Measurements from ENCODE around the gene TMPO. TPM values are rescaled to one million over a fixed set of nuclear protein-coding genes. Genes with fewer than 3 reads are reported as not detected.
"Not testable (repeated sequence)": the region's sequence is repeated elsewhere in the genome, so short reads cannot be mapped to it uniquely, and the experiment has no call there.

Gene TMPO
- total RNA-seq, 1 donor from 2014 or later: 314 TPM

DNA sequence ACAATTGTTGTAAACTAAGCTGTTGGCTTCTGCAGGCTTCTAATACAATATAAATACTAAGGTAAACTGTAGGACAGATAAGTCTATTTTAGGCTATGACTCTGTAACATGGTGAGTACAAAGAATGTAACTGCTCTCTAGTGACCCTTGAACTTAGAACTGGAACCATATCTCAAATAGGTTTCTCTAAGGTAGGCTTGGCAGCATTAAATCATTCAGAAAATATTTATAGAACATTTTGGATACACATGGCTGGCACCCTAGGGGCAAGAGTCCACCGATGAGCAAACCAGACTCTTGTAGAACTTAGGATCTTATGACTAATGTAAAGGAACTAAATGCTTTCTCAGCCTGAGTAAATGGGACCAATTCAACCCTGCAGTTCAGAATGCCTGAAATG, 58.7 kb downstream of the TMPO start:
- H3K36me3 Mint-ChIP-seq (ENCODE audit: low read depth): no peaks in the 10 kb centered on the region
- DNase-seq (ENCODE audit: low spot score): no peak
- H3K4me1 Mint-ChIP-seq (ENCODE audit: low read depth): no peaks in the 10 kb centered on the region
- no peak overlapping the region for H3K4me3 Mint-ChIP-seq
- peaks cover 2% of the 10 kb centered on the region for H3K27me3 Mint-ChIP-seq (ENCODE audit: insufficient read depth)
- H3K27ac Mint-ChIP-seq: no peak overlapping the region
- H3K9me3 Mint-ChIP-seq: no peaks in the 10 kb centered on the region
- intact Hi-C loops (cut with micrococcal nuclease): no loop called here

- intact Hi-C loops (cut with micrococcal nuclease): no loop called here
- no peak overlapping the region for H3K4me3 Mint-ChIP-seq
- no peak overlapping the region for H3K27ac Mint-ChIP-seq
- no peak for DNase-seq (ENCODE audit: low spot score)
- no peaks in the 10 kb centered on the region for H3K9me3 Mint-ChIP-seq
- H3K36me3 Mint-ChIP-seq (ENCODE audit: low read depth): no peaks in the 10 kb centered on the region
- H3K27me3 Mint-ChIP-seq (ENCODE audit: insufficient read depth): peaks cover 5% of the 10 kb centered on the region
- H3K4me1 Mint-ChIP-seq (ENCODE audit: low read depth): no peaks in the 10 kb centered on the region
These were observed 59.6 kb downstream of the TMPO start for GRCh38 chr12:98575013-98575412.

- H3K27ac Mint-ChIP-seq; H3K4me3 Mint-ChIP-seq; H3K27me3 Mint-ChIP-seq (ENCODE audit: insufficient read depth); H3K9me3 Mint-ChIP-seq; DNase-seq (ENCODE audit: low spot score); H3K36me3 Mint-ChIP-seq (ENCODE audit: low read depth); H3K4me1 Mint-ChIP-seq (ENCODE audit: low read depth); intact Hi-C loops (cut with micrococcal nuclease): not testable (repeated sequence)
These were observed 61.4 kb downstream of the TMPO start for GRCh38 chr12:98576795-98577194.

- Mint-ChIP-seq H3K27ac (no peak overlapping the region), H3K4me3 (no peak overlapping the region), H3K27me3 (ENCODE audit: insufficient read depth) (peaks cover 8% of the 10 kb centered on the region), H3K36me3 (ENCODE audit: low read depth) (no peaks in the 10 kb centered on the region), H3K4me1 (ENCODE audit: low read depth) (no peaks in the 10 kb centered on the region), H3K9me3 (no peaks in the 10 kb centered on the region)
- DNase-seq (ENCODE audit: low spot score): no peak
- intact Hi-C loops (cut with micrococcal nuclease): no loop called here
These were observed 63.0 kb downstream of the TMPO start for GRCh38 chr12:98578392-98578791.

- no peak for DNase-seq (ENCODE audit: low spot score)
- H3K9me3 Mint-ChIP-seq: no peaks in the 10 kb centered on the region
- H3K36me3 Mint-ChIP-seq (ENCODE audit: low read depth): no peaks in the 10 kb centered on the region
- no peaks in the 10 kb centered on the region for H3K4me1 Mint-ChIP-seq (ENCODE audit: low read depth)
- no peak overlapping the region for H3K4me3 Mint-ChIP-seq
- intact Hi-C loops (cut with micrococcal nuclease): no loop called here
- peaks cover 8% of the 10 kb centered on the region for H3K27me3 Mint-ChIP-seq (ENCODE audit: insufficient read depth)
- H3K27ac Mint-ChIP-seq: no peak overlapping the region
These were observed 63.4 kb downstream of the TMPO start for GRCh38 chr12:98578821-98579220.

DNA sequence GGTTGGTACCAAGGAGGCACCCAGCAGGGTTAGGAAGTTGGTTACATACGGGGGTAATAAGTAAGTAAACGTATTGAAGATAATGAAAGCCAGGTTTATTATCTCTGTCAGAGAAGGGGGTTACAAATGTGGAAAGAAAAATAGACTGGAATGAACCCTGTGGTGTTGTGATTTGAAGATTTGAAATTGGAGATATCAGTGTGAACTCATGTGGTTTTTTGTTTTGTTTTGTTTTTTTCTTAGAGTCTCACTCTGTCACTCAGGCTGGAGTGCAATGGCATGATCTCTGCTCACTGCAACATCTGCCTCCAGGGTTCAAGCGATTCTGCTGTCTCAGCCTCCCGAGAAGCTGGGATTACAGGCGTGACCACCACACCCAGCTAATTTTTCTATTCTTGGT, 64.0 kb downstream of the TMPO start:
- Mint-ChIP-seq H3K9me3 (no peaks in the 10 kb centered on the region), H3K4me3 (no peak overlapping the region), H3K27ac (no peak overlapping the region), H3K4me1 (ENCODE audit: low read depth) (no peaks in the 10 kb centered on the region), H3K27me3 (ENCODE audit: insufficient read depth) (peaks cover 10% of the 10 kb centered on the region), H3K36me3 (ENCODE audit: low read depth) (no peaks in the 10 kb centered on the region)
- no peak for DNase-seq (ENCODE audit: low spot score)
- intact Hi-C loops (cut with micrococcal nuclease): no loop called here

- Mint-ChIP-seq H3K36me3 (ENCODE audit: low read depth) (no peaks in the 10 kb centered on the region), H3K27me3 (ENCODE audit: insufficient read depth) (peaks cover 10% of the 10 kb centered on the region), H3K9me3 (no peaks in the 10 kb centered on the region), H3K4me1 (ENCODE audit: low read depth) (no peaks in the 10 kb centered on the region), H3K27ac (no peak overlapping the region), H3K4me3 (no peak overlapping the region)
- no peak for DNase-seq (ENCODE audit: low spot score)
- intact Hi-C loops (cut with micrococcal nuclease): no loop called here
These were observed 64.4 kb downstream of the TMPO start for GRCh38 chr12:98579835-98580234.

DNA sequence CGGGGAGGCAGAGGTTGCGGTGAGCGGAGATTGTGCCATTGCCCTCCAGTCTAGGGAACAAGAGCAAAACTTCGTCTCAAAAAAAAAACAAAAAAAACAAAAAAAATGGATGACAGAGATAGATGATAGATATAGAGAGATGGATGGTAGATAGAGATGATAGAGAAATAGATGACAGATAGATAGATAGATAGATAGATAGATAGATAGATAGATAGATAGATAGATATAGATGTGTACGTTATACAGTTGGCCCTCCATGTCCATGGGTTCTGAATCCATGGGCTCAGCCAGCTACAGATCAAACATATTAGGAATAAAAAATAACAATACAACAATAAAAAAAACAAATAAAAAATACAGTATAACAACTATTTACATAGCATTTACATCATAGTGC, 65.3 kb downstream of the TMPO start:
- Mint-ChIP-seq H3K27ac (no peak overlapping the region), H3K4me1 (ENCODE audit: low read depth) (no peaks in the 10 kb centered on the region), H3K27me3 (ENCODE audit: insufficient read depth) (peaks cover 10% of the 10 kb centered on the region)

DNA sequence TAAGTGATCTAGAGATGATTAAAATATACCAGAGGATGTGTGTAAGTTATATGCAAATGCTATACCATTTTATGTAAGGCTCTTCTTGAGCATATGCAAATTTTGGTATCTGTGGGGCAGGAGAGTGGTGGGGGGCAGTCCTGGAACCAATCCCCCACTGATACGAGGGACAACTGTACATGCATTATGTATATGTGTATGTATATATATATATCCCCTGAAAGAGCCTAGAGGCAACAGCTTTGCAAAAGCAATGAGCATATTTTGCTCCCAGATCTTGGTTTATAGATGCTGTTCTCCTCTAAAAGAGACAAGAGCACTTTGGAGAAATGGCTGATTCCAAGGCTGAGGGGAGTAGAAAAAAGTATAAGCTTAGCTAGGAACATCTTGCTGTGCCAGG, 65.7 kb downstream of the TMPO start:
- Mint-ChIP-seq H3K27me3 (ENCODE audit: insufficient read depth) (peaks cover 10% of the 10 kb centered on the region), H3K9me3 (no peaks in the 10 kb centered on the region), H3K4me1 (ENCODE audit: low read depth) (no peaks in the 10 kb centered on the region), H3K27ac (no peak overlapping the region), H3K36me3 (ENCODE audit: low read depth) (no peaks in the 10 kb centered on the region), H3K4me3 (no peak overlapping the region)
- intact Hi-C loops (cut with micrococcal nuclease): no loop called here
- DNase-seq (ENCODE audit: low spot score): no peak

More for the DNA sequence above, 65.3 kb downstream of the TMPO start:
- intact Hi-C loops (cut with micrococcal nuclease): no loop called here
- Mint-ChIP-seq H3K4me3 (no peak overlapping the region), H3K36me3 (ENCODE audit: low read depth) (no peaks in the 10 kb centered on the region), H3K9me3 (no peaks in the 10 kb centered on the region)
- no peak for DNase-seq (ENCODE audit: low spot score)

DNA sequence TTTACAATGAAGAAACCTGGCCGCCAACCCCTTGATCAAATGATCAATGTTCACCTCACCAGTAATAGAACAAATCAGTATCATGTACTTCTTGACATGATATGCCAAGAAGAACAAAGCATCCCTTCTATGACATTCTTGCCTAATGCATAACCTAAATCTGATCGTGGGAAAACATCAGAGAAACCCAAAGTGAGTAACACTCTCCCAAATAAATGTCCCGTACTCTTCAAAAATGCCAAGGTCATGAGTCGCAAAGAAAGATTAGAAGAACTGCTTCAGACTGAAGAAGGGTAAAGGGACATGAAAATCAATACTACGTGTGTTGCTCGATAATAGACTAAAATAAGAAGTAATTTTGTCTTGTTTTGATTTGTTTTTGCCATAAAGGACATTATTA, 66.7 kb downstream of the TMPO start:
- no peak overlapping the region for H3K4me3 Mint-ChIP-seq
- intact Hi-C loops (cut with micrococcal nuclease): no loop called here
- no peaks in the 10 kb centered on the region for H3K4me1 Mint-ChIP-seq (ENCODE audit: low read depth)
- H3K9me3 Mint-ChIP-seq: no peaks in the 10 kb centered on the region
- H3K27ac Mint-ChIP-seq: no peak overlapping the region
- DNase-seq (ENCODE audit: low spot score): no peak
- peaks cover 10% of the 10 kb centered on the region for H3K27me3 Mint-ChIP-seq (ENCODE audit: insufficient read depth)
- H3K36me3 Mint-ChIP-seq (ENCODE audit: low read depth): no peaks in the 10 kb centered on the region

DNA sequence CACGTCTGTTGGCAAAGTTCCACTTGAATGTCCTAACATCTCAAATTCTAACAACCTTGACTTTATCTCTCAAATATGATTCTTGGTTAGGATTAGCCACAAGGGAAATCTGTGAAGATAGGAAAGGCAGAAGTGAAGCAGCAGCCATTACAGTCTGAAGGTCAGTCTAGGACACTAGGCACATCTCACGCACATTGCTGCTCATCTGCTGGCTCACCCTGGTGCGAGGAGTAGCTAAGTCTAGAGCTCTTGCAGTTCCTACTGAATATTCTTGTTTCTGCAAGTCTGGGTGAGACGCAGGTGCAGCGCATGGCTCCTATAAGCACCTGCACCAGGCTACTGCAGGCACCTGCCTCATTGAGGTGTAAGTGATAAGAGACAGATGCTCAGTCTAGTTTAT, 71.7 kb downstream of the TMPO start:
- no peak for DNase-seq (ENCODE audit: low spot score)
- Mint-ChIP-seq H3K36me3 (ENCODE audit: low read depth) (no peaks in the 10 kb centered on the region), H3K27ac (no peak overlapping the region), H3K9me3 (no peaks in the 10 kb centered on the region), H3K4me3 (no peak overlapping the region), H3K4me1 (ENCODE audit: low read depth) (no peaks in the 10 kb centered on the region), H3K27me3 (ENCODE audit: insufficient read depth) (peaks cover 2% of the 10 kb centered on the region)
- intact Hi-C loops (cut with micrococcal nuclease): no loop called here

- no peaks in the 10 kb centered on the region for H3K9me3 Mint-ChIP-seq
- no peaks in the 10 kb centered on the region for H3K27me3 Mint-ChIP-seq (ENCODE audit: insufficient read depth)
- intact Hi-C loops (cut with micrococcal nuclease): loop anchor here (5.0 kb wide), 3 partner anchors 44 to 1684 kb away; partner anchors contain the start of genes BLTP3B and NEDD1
- peak overlapping the region; percentile 84 for H3K27ac Mint-ChIP-seq
- peak overlapping the region; percentile 25 for H3K4me3 Mint-ChIP-seq
- DNase-seq (ENCODE audit: low spot score): no peak
- H3K36me3 Mint-ChIP-seq (ENCODE audit: low read depth): peaks cover 21% of the 10 kb centered on the region
- peaks cover 23% of the 10 kb centered on the region for H3K4me1 Mint-ChIP-seq (ENCODE audit: low read depth)
These were observed 75.8 kb downstream of the TMPO start for GRCh38 chr12:98591209-98591608.

DNA sequence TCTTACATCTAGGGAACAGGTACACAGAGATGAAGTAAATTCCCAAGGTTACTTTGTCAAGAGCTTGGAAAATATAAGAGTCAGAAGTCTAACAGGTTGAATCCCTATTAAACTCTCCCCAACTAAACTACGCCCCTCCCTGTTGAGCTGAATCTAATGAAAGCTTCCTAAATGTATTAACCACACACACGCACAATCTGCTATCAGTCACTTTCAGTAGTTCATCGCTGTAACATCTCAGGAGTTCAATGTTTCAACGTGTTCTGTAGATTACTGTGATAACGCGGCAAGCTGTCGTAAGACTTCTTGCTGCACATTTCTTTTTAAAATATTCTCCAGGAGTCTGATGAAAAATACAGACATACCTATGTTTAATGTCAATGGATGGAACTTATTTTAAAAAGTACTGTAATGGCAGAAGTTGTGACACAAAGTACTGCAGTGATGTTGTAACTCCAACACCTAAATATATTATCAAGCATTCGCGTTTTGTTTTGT, 77.5 kb downstream of the TMPO start:
- Mint-ChIP-seq H3K36me3 (ENCODE audit: low read depth) (peaks cover 25% of the 10 kb centered on the region), H3K9me3 (no peaks in the 10 kb centered on the region), H3K27ac (peak overlapping the region; percentile 99), H3K4me1 (ENCODE audit: low read depth) (peaks cover 29% of the 10 kb centered on the region), H3K27me3 (ENCODE audit: insufficient read depth) (no peaks in the 10 kb centered on the region), H3K4me3 (peak overlapping the region; percentile 96)
- no peak for DNase-seq (ENCODE audit: low spot score)
- intact Hi-C loops (cut with micrococcal nuclease): loop anchor here (1.0 to 5.0 kb wide), 8 partner anchors 26 to 1686 kb away; partner anchors contain the start of genes ACTR6, BLTP3B, IKBIP and NEDD1

Measured in activated T-helper 1 cell treated with anti-CD3 and anti-CD28 coated beads, Interleukin-12 subunit alpha, Interleukin-12 subunit beta, Interleukin-2, Interleukin-4 antibody, amounts not matched to agents 30 ng/mL and 10 ng/mL and 1 ng/mL, durations not matched to agents 14 hours and 24 hours and 36 hours (primary cell).